HepG2 (cell line): ENCODE data around the gene IRS2. TPM values are rescaled to one million over a fixed set of nuclear protein-coding genes. Genes with fewer than 3 reads are reported as not detected.

Experiments
- ATAC-seq: fragments of 200-7000 bp; cut with Tn5 transposase; 3 replicates; pipeline ENCODE4 v1.9.1; 2020; ENCODE audit warnings: mild to moderate bottlenecking, moderate library complexity
- BruUV-seq: library from RNA; stranded (reverse); fragments of 400-500 nt; replicated peaks from 2 replicates; lab custom pipeline; 2021; lab: Mats Ljungman, UMichigan
- CTCF ChIA-PET: fragments of 300-600 bp; formaldehyde crosslinking; extraction: SDS; loops from one replicate; lab custom pipeline; 2021; ENCODE audit warnings: low total read pairs, inconsistent platforms, low intra/inter-chr PET ratio; lab: Yijun Ruan, JAX
- POLR2A ChIA-PET: fragments of 350-600 bp; sonication (Branson Sonifier 250); formaldehyde crosslinking; loops from one replicate; lab custom pipeline; 2020; ENCODE audit warnings: antibody characterized with exemption, inconsistent platforms; lab: Yijun Ruan, JAX
- DNase-seq: peaks from one replicate; pipeline ENCODE4 v3.0.0-alpha.2; 2015; ENCODE audit warnings: low spot score
- FAIRE-seq: peaks from 3 replicates; lab custom pipeline; 2011; peaks lifted over from hg19 to GRCh38; lab: Jason Lieb, UNC
- H2AFZ ChIP-seq: one replicate; pipeline ENCODE4 v1.6.1; 2011; ENCODE audit warnings: low read length, inconsistent platforms
- H3K27ac ChIP-seq: fragments of 300-600 bp; 3 replicates; pipeline ENCODE4 v1.8.0; 2011; ENCODE audit warnings: mixed run types, mild to moderate bottlenecking, mixed read lengths, low read length, inconsistent platforms; ENCODE audit not compliant: insufficient read depth; ENCODE audit errors: extremely low read length
- H3K27me3 ChIP-seq, 2 experiments: fragments of 200-600 bp in 1 of 2; 2 replicates in 1 of 2; 3 replicates in 1 of 2; pipeline versions ENCODE4 v1.6.0 to v1.8.0; 2011; ENCODE audit warnings: low read length in 2 of 2, mild to moderate bottlenecking in 2 of 2, moderate library complexity in 2 of 2, inconsistent platforms in 1 of 2; ENCODE audit not compliant: insufficient read depth in 2 of 2, control insufficient read depth in 1 of 2
- H3K36me3 ChIP-seq, 2 experiments: fragments of 200-600 bp in 1 of 2; replicated peaks in 1 of 2; 2 replicates in 1 of 2; 3 replicates in 1 of 2; pipeline versions ENCODE4 v1.5.1 to v1.8.0; 2011; ENCODE audit warnings: low read length in 2 of 2, inconsistent platforms in 1 of 2; ENCODE audit not compliant: insufficient read depth in 2 of 2, control insufficient read depth in 1 of 2
- H3K4me1 ChIP-seq: 2 replicates; pipeline ENCODE4 v1.5.1; 2012; ENCODE audit warnings: low read length, inconsistent platforms; ENCODE audit not compliant: insufficient read depth
- H3K4me2 ChIP-seq: 2 replicates; pipeline ENCODE4 v1.6.0; 2011; ENCODE audit warnings: low read depth, low read length, inconsistent platforms
- H3K4me3 ChIP-seq, 3 experiments: fragments of 200-600 bp in 1 of 3; sonication (generic), shearing (Covaris generic) in 1 of 3; replicated peaks in 1 of 3; 2 replicates each; pipeline ENCODE4 v1.5.1; 2011 to 2016; ENCODE audit warnings: low read length in 3 of 3, inconsistent platforms in 2 of 3, low read depth in 2 of 3, mild to moderate bottlenecking in 2 of 3, control low read depth in 1 of 3, mixed read lengths in 1 of 3; ENCODE audit not compliant: insufficient read depth in 1 of 3
- H3K79me2 ChIP-seq: one replicate; pipeline ENCODE4 v1.6.1; 2011; ENCODE audit warnings: low read length, inconsistent platforms; ENCODE audit not compliant: insufficient read depth
- H3K9ac ChIP-seq: 2 replicates; pipeline ENCODE4 v1.6.0; 2011; ENCODE audit warnings: mild to moderate bottlenecking, low read depth, low read length, inconsistent platforms; ENCODE audit not compliant: insufficient read depth
- H3K9me3 ChIP-seq: 2 replicates; pipeline ENCODE4 v1.5.1; 2012; ENCODE audit warnings: mild to moderate bottlenecking, low read length
- H4K20me1 ChIP-seq: 2 replicates; pipeline ENCODE4 v1.6.0; 2011; ENCODE audit warnings: inconsistent platforms, mild to moderate bottlenecking, low read length, moderate library complexity; ENCODE audit not compliant: insufficient read depth
- ATF5 ChIP-seq: sonication (generic); formaldehyde crosslinking; IDR thresholded peaks from 2 replicates; pipeline ENCODE4 v1.4.0; 2020; ENCODE audit warnings: mild to moderate bottlenecking, low read depth, missing genetic modification reagents
- HOXA9 ChIP-seq: sonication (generic); formaldehyde crosslinking; IDR thresholded peaks from 2 replicates; pipeline ENCODE4 v1.8.1; 2022; ENCODE audit warnings: missing genetic modification reagents, mild to moderate bottlenecking, moderate library complexity, borderline replicate concordance
- IKZF5 ChIP-seq: IDR thresholded peaks from 2 replicates; pipeline ENCODE4 v1.6.1; 2018; ENCODE audit warnings: missing genetic modification reagents, mild to moderate bottlenecking, missing compliant biosample characterization
- SALL2 ChIP-seq: sonication (generic); formaldehyde crosslinking; IDR thresholded peaks from 2 replicates; pipeline ENCODE4 v1.8.1; 2023; ENCODE audit warnings: mild to moderate bottlenecking, missing genetic modification reagents, inconsistent platforms
- SUZ12 ChIP-seq: fragments of 150-350 bp; IDR thresholded peaks from 2 replicates; pipeline ENCODE4 v1.6.1; 2014; ENCODE audit warnings: low read depth, low read length
- ZBTB39 ChIP-seq: sonication (generic); formaldehyde crosslinking; IDR thresholded peaks from 2 replicates; pipeline ENCODE4 v1.5.0; 2020; ENCODE audit warnings: missing genetic modification reagents
- ZBTB43 ChIP-seq: sonication (generic); formaldehyde crosslinking; conservative IDR thresholded peaks from 2 replicates; pipeline ENCODE4 v1.4.0; 2020; ENCODE audit warnings: missing genetic modification reagents
- ZFY ChIP-seq: sonication (generic); formaldehyde crosslinking; IDR thresholded peaks from 2 replicates; pipeline ENCODE4 v1.4.0; 2020; ENCODE audit warnings: missing genetic modification reagents
- ZNF326 ChIP-seq: sonication (generic); formaldehyde crosslinking; IDR thresholded peaks from 2 replicates; pipeline ENCODE4 v1.4.0; 2020; ENCODE audit warnings: missing genetic modification reagents, borderline replicate concordance
- ZNF564 ChIP-seq: sonication (generic); formaldehyde crosslinking; IDR thresholded peaks from 2 replicates; pipeline ENCODE4 v1.8.1; 2023; ENCODE audit warnings: mild to moderate bottlenecking, missing genetic modification reagents
- ZNF724P ChIP-seq: sonication (generic); formaldehyde crosslinking; IDR thresholded peaks from 2 replicates; pipeline ENCODE4 v1.8.0; 2022; ENCODE audit warnings: missing genetic modification reagents, borderline replicate concordance
- ZNF737 ChIP-seq: sonication (generic); formaldehyde crosslinking; IDR thresholded peaks from 2 replicates; pipeline ENCODE4 v1.5.0; 2020; ENCODE audit warnings: missing genetic modification reagents, mild to moderate bottlenecking, borderline replicate concordance
- WGBS: methylation state at CpG from one replicate; pipeline ENCODE4 v1.1.6; 2017; ENCODE audit warnings: low lambda C conversion rate; 5-methylcytosine and 5-hydroxymethylcytosine counted together
- in situ Hi-C: cut with HindIII; loops from 2 replicates; pipeline ENCODE4 v1.10.0; 2017; ENCODE audit warnings: low pct_unique_long_range_greater_than_20kb; ENCODE audit not compliant: extremely low pct_ligation_motif_present
- intact Hi-C: fragments of 100-400 bp; cut with micrococcal nuclease; formaldehyde crosslinking; loops from one replicate; pipeline ENCODE4 v1.10.0; 2022; ENCODE audit not compliant: unreplicated experiment
- polyA plus RNA-seq, 8 experiments: library from polyadenylated mRNA; depleted of rRNA in 3 of 8; stranded (reverse) in 7 of 8; unstranded in 1 of 8; fragments of >200 nt; fragmentation: Illumina TruSeq in 4 of 8; extraction: Trizol in 4 of 8; gene quantifications; 2 replicates each; pipeline versions ENCODE4 v1.2.1 to v1.2.3, GENCODE V29; 2011 to 2016; ENCODE audit warnings: low read depth in 4 of 8, missing spikeins in 1 of 8, mixed read lengths in 1 of 8; ENCODE audit not compliant: insufficient read depth in 1 of 8
- total RNA-seq, 5 experiments: library from RNA; depleted of rRNA; stranded (reverse); fragments of >200 nt; fragmentation: Illumina TruSeq; extraction: Trizol; gene quantifications; 2 replicates each; pipeline ENCODE4 v1.2.3, GENCODE V29; 2016; ENCODE audit warnings: low read depth in 1 of 5

IRS2 gene
- total and polyA plus RNA-seq, 2 of the 13 experiments (the other 11 are each of a cell fraction or from before 2014, with no cell fraction given): 0.02 to 0.04 TPM

GRCh38 chr13:109834973-109835720 is 48.8 kb upstream of the IRS2 start:
- no peak for TF ChIP-seq HOXA9 (CRISPR knock-in tag)
- TF ChIP-seq ZNF326: no peak
- TF ChIP-seq SALL2: no peak
- no peak for TF ChIP-seq ZFY (CRISPR knock-in tag)
- TF ChIP-seq ZBTB43: no peak
- TF ChIP-seq ZNF737: no peak
- no peak for TF ChIP-seq ZBTB39 (CRISPR knock-in tag)
- no peak for TF ChIP-seq ZNF724P (CRISPR knock-in tag)
- TF ChIP-seq ATF5 (CRISPR knock-in tag): no peak
- TF ChIP-seq IKZF5 (CRISPR knock-in tag): no peak
- TF ChIP-seq SUZ12: no peak
- TF ChIP-seq ZNF564 (CRISPR knock-in tag): no peak
- no peaks in the 10 kb centered on the region for H3K27me3 ChIP-seq
- intact Hi-C loops: no loop called here

More at GRCh38 chr13:109834973-109835720, 48.8 kb upstream of the IRS2 start:
- Histone ChIP-seq H3K4me3 (no peak overlapping the region), H3K9me3 (no peaks in the 10 kb centered on the region), H3K4me1 (peaks cover 10% of the 10 kb centered on the region; the same call in 1 of the 2 replicates), H2AFZ (no peak overlapping the region), H3K36me3 (no peaks in the 10 kb centered on the region), H3K79me2 (no peaks in the 10 kb centered on the region), H3K9ac (no peak overlapping the region), H3K27ac (no peak overlapping the region), H4K20me1 (no peaks in the 10 kb centered on the region), H3K4me2 (no peak overlapping the region)
- FAIRE-seq (no peak), ATAC-seq (no peak), DNase-seq (no peak)
- CTCF ChIA-PET: no interaction called here
- POLR2A ChIA-PET: no interaction called here
- BruUV-seq: no TSS peak
- WGBS: 63% methylated on average over 16 of the region's 16 CpGs
- in situ Hi-C loops: no loop called here
